PFSK-1 (cell line): ENCODE results near the gene MST1.
A peak's percentile ranks its signal among the peaks of the same experiment; 100 is the strongest.

Experiments used
- FOXP2 ChIP-seq: optimal IDR thresholded peaks from 2 replicates; pipeline ENCODE3; 2011; ENCODE audit warnings: borderline replicate concordance, control low read depth, inconsistent platforms; ENCODE audit not compliant: insufficient read depth; ENCODE audit errors: extremely low read length, extremely low read depth
- POLR2AphosphoS5 ChIP-seq: IDR thresholded peaks from 2 replicates; pipeline ENCODE4 v1.6.1; 2012; ENCODE audit warnings: low read depth, mild to moderate bottlenecking, control low read depth, low read length, moderate library complexity
- SIN3A ChIP-seq: IDR thresholded peaks from 2 replicates; pipeline ENCODE4 v1.6.1; 2012; ENCODE audit warnings: mild to moderate bottlenecking, low read length, moderate library complexity, borderline replicate concordance; ENCODE audit not compliant: insufficient read depth
- TAF1 ChIP-seq: IDR thresholded peaks from 2 replicates; pipeline ENCODE4 v1.6.1; 2012; ENCODE audit warnings: low read length, control low read depth, borderline replicate concordance; ENCODE audit not compliant: insufficient read depth
- TF ChIP-seq, protein P1 (sequence below), 2 experiments: IDR thresholded peaks; 2 replicates each; pipeline versions ENCODE4 v1.6.1 to v1.8.0; 2011 to 2012; ENCODE audit warnings: low read depth in 2 of 2, low read length in 2 of 2, control low read depth in 1 of 2, inconsistent platforms in 1 of 2, mild to moderate bottlenecking in 1 of 2, moderate library complexity in 1 of 2; ENCODE audit not compliant: insufficient read depth in 1 of 2

MST1 gene

DNA sequence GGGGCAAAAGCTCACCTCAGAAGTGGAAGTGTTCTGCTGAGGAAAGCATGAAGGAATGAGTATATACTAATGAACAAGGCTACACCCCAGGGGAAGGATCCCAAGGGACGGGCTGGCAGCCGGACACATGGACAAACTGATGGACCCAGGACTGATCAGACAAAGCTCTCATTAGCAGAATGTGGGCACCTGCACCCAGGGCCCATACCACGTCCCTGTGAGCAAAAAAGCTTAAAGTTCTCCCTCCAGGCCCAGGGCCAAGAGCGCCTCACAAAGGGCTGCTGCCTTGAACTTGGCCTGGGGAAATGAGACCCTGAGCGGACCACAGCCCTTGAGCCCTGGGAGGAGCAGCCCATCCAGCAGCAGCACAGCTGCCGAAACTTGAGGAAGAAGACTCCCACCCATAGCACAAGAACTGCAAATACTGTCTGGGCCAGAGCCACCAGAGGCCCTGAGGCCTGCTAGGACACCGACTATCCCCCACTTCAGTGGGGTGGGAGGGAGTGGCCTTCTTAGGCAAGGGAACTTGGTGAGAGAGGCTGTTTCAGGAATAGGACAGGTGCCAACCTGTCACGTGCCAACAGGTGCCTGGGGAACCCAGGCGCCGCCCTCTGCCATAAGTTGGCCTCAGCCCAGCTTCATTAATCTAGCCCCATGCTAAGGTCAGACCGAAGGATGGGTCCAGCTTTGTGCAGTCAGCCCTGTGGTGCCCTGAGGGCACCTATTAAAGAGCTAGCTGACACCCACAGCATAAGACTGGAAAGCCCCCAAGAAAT is 36.8 kb upstream of the MST1 start:
- TF ChIP-seq FOXP2: no peak
- no peak for TF ChIP-seq SIN3A
- TF ChIP-seq POLR2AphosphoS5: no peak
- TF ChIP-seq, protein P1, sequence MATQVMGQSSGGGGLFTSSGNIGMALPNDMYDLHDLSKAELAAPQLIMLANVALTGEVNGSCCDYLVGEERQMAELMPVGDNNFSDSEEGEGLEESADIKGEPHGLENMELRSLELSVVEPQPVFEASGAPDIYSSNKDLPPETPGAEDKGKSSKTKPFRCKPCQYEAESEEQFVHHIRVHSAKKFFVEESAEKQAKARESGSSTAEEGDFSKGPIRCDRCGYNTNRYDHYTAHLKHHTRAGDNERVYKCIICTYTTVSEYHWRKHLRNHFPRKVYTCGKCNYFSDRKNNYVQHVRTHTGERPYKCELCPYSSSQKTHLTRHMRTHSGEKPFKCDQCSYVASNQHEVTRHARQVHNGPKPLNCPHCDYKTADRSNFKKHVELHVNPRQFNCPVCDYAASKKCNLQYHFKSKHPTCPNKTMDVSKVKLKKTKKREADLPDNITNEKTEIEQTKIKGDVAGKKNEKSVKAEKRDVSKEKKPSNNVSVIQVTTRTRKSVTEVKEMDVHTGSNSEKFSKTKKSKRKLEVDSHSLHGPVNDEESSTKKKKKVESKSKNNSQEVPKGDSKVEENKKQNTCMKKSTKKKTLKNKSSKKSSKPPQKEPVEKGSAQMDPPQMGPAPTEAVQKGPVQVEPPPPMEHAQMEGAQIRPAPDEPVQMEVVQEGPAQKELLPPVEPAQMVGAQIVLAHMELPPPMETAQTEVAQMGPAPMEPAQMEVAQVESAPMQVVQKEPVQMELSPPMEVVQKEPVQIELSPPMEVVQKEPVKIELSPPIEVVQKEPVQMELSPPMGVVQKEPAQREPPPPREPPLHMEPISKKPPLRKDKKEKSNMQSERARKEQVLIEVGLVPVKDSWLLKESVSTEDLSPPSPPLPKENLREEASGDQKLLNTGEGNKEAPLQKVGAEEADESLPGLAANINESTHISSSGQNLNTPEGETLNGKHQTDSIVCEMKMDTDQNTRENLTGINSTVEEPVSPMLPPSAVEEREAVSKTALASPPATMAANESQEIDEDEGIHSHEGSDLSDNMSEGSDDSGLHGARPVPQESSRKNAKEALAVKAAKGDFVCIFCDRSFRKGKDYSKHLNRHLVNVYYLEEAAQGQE (IDR thresholded peaks at IDR 0.05; ENCODE audit: insufficient read depth in 1 of 2, low read depth in 2 of 2, low read length in 2 of 2): no peak
- no peak for TF ChIP-seq TAF1

DNA sequence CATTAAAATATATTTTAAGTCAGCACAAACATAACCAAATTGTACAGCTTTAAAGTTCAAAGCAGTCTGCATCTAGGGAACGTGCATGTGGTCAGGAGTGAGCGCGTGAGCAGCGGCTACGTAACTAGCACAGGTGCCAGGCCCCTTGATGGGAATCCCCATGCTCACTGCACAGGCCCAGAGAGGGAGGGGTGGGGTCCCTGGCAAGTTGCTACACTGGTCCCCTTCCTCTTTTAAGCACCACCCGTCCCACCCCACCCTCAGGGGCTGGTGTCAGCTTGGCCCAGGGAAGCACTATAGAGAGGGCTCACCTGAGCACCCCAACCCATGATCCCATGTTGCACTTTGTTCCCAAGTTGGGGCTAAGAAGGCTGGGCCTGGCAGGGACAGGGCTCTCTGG is 35.3 kb upstream of the MST1 start:
- TF ChIP-seq SIN3A: no peak
- TF ChIP-seq, protein P1 (IDR thresholded peaks at IDR 0.05; ENCODE audit: insufficient read depth in 1 of 2, low read depth in 2 of 2, low read length in 2 of 2): no peak
- no peak for TF ChIP-seq TAF1
- TF ChIP-seq FOXP2: no peak
- no peak for TF ChIP-seq POLR2AphosphoS5

DNA sequence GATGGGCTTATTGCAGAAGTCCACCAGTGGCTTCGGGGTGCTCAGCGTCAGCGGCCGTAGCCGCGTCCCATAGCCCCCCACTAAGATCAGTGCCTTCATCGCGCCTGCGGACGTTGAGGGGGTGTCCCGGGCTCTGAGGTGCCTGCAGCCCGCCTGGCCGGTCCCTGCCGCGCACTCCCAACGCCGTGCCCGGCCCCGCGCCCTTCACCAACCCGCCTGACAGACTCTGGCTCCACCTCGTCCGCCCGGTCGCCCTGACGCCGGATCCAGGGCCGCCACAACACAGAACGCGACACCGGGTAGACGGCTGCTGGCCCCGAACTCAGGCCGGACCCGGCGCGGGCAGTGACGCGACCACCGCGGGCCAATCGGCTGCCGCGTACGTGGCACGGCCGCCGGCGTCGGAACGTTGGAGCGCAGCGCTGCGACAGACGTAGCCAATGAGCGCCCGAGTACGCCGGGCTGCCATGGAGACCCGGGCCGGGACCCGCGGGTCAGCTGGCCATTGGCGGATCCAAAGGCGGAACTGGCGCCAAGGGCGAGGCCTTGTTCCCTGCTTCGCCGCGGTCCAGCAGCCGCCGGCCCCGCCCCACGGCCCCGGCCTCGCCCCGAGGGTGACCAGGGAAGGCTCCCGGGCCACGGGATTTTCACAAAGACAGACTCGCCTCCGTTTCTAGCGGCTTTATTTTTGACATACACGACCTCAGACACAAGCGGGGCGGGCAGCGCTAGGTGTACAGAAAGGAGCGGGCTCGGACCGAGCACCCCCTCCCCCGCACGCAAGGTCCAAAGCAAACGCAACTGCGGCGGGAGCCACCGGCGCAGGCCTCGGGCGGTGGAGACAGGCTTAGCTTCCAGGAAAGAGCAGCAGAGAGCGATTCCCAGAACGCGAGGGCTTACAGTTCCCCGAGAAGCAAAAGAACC is 34.6 kb upstream of the MST1 start, which contains the start of gene GMPPB:
TSS of gene GMPPB (minus strand) at position 324 of the 924 bp plus-strand sequence. CDS start at position 99, 225 bp downstream.
- TF ChIP-seq, protein P1 (IDR thresholded peaks at IDR 0.05; ENCODE audit: insufficient read depth in 1 of 2, low read depth in 2 of 2, low read length in 2 of 2): 0 out of 4 replicates have a peak, but pooled peaks of 1 of the 2 experiments have one; percentile 7
- TF ChIP-seq POLR2AphosphoS5: peak; percentile 69; the same call in 1 of the 2 replicates
- TF ChIP-seq FOXP2: no peak
- TF ChIP-seq TAF1: no peak
- no peak; the same call in 1 of the 2 replicates for TF ChIP-seq SIN3A

DNA sequence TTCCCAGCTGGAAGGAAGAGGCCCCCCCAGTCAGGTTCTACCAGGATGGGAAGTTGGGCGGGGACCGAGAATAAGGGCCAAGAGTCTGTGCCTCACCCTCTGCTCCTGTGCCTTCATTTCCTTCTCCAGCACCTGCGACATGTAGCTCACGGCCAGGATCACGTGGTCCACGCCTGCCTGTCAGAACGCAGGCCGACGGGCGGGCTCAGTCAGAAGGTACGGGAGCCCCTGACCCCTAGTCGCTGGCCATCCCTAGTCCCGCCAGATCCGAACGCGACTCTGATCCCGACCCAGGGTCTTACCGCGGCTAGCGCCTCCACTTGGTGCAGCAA is 34.0 kb upstream of the MST1 start:
- TF ChIP-seq POLR2AphosphoS5: no peak
- no peak for TF ChIP-seq TAF1
- no peak for TF ChIP-seq FOXP2
- TF ChIP-seq SIN3A: no peak
- TF ChIP-seq, protein P1 (IDR thresholded peaks at IDR 0.05; ENCODE audit: insufficient read depth in 1 of 2, low read depth in 2 of 2, low read length in 2 of 2): no peak
